GM18520 (cell line): ENCODE measurements around the gene SOX8.

ENCODE experiments used
- ATAC-seq: cut with Tn5 transposase; IDR thresholded peaks from one replicate; pipeline ENCODE4 v1.9.1; 2021; ENCODE audit not compliant: unreplicated experiment

SOX8 gene

DNA sequence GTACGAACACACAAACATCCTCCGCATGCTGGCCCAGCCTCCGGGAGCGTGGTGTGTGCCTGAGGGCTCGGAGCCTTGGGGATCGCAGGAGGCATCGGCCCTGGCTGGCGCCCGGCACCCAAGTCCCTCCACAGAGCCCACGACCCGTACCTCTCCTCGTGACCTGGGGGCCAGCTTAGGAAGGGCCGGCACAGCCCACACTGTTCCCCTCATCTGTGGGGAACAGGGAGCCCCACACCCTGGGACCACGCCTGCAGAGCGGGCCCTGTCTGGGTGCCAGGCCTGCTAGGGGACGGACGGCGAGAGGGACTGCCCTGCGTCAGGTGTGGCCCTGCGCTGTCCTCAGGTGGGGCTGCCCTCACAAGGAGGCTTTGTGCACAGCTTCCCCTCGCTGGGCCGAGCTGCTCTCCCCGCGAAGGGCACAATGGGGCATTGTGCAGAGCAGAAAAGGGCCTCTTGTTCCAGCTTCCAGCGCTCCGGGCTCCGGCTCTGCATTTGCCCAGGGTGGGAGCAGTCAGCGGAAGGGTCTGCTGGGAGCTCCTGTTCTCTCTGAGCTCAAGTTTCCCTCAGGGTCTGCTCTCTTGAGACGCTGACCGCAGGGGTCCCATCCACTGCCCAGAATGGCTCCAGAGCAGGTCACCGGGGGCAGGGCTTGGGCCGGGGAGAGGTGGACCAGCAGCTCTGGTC lies 9.1 kb upstream of the SOX8 start:
- no peak for ATAC-seq

DNA sequence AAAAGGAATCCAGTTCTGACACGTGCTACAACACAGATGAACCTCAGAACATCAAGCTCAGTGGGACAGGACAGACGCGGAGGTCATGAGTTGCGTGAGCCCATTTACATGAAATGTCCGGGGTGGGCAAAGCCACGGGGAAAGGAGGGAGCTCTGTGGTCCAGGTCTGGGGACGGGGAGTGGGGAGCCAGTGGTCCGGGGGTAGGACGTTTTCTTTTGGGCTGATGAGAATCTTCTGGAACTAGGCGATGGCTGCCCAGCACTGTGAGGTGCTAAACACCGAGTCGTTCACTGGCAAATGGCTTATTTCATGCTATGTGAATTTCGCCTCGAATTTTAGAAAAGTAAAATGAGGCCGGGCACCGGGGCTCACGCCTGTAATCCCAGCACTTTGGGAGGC lies 8.2 kb upstream of the SOX8 start:
- no peak for ATAC-seq

DNA sequence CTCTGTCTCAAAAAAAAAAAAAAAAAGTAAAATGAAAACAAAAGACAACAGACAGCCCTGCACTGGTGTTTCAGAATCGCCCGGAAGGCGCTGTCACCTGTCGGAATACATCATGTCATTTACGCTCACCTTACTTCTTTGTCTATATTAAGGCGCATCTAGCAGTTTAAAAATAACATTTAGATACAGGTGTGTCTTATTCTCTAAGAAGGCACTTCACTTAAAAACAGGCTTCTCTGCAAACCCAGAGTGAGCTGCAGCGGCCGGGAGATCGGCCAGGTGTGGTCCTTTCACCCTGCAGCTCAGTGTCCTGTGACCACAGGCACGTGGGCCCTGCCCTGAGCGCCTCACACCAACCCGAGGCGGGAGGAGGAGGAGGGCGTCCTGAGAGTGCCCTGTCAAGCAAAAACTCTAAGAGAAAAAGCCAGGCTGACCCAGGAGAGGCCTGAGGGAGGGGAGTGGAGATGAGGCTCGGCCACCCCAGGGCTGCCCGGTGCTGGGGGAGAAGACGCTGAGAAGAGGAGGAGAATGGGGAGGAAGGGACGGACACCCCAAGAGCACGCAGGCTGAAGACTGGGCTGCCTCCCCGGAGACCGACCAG lies 7.5 kb upstream of the SOX8 start:
- no peak for ATAC-seq

DNA sequence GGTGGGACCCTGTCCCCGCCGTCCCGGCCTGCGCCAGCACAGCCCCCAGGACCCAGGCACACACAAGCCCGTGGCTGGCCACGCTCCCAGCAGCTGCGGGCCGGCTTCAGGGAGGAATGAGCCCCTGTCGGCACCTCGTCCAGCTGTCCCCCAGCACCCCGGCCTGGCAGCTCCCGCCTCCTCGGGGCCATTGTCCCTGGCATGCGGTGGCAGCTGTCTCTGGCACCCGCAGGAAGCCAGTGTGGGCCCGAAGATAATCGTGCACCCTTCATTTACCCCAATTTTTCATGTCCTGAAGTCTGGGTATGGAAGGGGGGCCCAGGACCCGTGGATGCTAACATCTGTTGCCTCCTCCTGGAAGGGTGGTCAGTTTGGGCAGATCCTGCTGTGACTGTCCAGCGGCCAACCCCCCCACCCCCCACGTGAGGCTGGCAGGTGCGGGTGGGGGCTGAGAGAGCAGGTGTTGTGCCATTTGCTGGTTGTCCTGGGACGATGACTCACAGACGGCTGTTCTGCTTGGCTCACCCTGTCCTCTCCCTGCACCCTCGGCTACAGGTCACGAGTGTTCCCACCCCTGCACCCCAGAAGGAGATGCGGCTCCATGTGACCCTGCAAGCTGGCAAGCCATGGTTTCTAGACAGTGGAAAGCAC lies 6.8 kb upstream of the SOX8 start:
- ATAC-seq = no peak

DNA sequence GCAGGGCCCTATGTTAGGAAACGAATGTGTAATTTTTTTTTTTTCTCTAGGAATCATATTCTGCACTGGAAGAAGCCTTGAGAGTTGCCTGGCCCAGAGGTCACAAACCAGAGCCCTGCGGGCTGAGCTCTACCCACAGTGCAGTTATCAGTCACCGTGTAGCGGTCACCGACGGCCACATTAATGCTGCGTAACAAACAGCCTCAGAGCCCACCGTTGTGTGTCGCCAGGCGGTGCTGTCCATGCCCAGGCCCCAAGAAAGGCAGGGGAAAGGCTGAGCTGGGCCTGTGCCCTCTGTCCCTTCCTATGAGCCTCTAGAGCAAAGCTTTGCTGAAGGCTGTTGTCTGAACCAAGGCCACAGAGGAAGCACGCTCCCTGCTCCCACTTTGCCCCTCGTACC lies 6.3 kb upstream of the SOX8 start:
- no peak for ATAC-seq

DNA sequence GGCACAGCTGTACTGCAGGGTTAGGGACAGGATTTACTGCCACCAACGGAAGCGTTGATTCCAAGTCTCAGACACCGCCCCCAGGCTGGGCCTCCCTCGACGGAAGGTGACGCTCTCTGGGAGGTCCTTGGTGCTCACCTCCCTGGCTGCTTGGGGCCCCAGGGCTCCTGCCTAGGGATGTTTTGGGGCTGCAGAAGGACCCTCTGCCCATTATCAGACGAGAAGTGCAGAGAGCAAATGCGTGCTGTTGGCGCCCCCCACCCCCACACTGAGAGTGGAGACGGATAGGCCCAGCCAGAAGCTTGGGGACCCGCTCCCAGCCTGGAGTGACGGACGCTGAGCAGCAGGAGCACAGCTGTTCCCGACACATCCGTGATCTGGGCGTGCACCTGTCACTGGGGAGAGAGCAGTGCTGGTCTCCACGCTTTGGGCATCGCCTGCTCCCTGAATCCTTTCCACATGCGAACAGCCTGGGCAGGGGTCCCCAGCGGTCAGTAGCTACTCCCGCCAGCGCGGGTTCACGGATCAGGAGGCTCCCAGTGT lies 5.1 kb upstream of the SOX8 start:
- ATAC-seq = no peak

DNA sequence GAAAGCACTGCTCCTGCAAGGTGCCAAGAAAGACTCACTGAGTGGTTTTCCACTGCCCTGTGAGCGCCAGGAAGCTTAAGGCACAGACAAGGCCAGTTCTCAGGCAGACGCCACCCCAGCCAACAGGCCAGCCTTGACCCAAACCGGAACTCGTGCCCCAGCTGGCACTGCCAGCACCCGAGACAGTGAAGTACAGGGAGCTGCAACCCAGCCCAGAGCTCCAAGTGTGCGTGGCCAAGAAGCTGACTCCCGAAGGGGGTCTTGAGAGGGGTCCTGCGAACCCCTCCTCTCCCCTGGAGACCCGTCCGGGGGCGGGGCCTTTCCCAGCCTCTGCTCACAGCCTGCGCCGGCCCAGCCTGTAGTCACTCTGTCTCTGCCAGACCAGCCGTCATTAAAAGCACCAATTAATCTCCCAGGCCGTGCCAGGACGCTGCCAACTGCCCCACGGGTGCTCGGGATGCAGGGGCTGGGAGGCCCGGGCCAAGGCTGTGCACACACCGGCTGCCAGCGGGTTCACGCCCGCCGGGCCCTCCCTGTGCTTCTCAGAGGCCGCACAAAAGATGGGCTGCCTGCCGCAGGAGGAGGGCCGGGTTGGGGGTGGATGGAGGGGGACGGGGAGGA lies 4.4 kb upstream of the SOX8 start:
- no peak for ATAC-seq

DNA sequence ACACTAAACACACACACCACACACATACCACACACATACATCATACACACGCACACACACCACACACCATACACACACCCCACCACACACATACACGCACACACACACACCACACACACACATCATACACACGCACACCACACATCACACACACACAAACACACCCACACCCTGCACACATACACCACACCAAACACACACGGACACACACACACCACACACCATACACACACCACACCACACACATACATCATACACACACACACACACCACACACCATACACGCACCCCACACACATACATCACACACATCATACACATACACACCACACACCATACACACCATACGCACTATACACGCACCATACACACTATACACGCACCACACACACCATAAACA lies 3.7 kb upstream of the SOX8 start:
- no peak for ATAC-seq

DNA sequence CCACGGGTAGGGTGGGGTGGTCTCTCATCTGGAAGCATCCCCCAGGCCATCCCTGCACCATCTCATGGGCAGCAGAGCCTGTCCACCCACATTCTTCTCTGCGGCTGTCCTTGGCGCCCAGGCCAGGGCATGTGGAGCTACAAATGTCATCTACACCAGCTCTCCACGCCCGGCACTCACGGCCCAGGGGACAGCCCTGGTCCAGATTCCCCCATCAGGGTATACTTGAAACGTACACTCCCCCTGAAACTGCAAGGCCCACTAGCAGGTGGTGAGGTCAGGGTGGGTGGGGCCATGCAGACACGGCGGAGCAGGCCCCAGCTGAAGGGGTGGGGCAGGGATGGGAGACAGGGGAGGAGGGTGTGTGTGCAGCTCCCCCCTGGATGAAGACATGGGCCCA lies 3.2 kb upstream of the SOX8 start:
- no peak for ATAC-seq

DNA sequence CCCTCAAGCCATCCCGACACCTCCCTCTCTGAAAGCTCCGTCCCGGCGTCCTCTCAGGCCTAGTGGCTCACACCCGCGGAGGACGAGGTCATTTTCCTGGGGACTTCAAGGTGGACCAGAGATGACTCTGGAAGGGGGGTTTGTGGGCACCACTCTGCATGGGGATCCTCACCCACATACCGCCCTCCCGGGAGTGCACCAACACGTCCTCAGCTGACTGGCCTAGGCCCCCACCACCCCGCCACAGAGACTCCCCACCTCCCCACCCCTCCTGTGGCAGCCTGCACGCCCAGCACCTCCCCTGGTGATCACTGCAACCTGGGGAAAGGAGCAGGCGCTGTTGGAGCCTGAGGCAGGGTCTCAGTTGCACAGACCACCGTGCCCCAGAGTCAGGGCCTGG lies 2.4 kb upstream of the SOX8 start:
- no peak for ATAC-seq

DNA sequence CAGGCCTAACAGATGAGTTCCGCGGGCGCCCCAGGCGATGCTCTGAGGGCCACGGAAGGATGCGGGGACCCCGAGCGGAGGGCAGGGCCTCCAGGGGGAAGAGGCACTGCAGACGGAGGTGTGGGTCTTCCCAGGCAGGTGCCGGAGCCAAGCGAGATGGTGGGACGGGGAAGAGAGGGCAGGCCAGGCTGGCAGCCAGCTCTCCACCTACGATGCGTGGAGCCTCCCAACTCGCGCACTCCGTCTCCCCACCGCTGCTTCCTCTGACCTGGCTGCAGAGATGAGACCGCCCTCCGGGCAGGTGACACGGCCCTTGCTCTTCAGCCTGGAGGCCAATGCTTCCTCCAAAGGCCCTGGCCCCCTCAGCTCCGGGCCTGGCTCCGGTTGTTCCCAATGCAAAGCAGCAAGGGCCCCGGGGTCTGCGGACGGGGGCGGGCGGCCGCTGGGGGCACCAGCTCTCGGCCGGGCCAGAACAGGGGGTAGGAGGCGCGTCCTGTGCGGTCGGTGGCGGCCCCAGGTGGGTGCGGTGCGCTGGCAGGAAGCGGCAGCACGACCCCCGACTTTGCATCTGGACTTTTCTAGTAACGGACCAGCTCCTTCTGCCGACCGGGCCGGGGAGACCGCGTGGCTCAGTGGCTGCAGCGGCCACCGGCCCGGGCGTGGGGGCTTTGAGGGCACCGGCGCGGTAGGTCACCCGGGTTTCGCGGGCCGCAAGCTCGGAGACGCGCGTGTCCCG lies 1.5 kb upstream of the SOX8 start:
- ATAC-seq = no peak

DNA sequence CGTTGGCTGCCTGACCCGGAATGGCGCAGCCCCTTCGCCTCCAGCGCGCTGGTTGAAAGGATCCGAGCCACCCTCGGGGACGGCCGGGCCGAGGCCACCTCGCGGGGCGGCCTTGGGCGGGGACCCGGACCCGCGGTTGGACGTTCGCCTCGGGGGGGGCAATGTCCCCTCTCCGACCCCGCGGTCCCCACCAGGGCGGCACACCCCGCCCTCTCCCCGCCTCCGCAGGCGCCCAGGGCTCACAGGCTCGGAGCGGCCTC lies 1.0 kb upstream of the SOX8 start:
- no peak for ATAC-seq

DNA sequence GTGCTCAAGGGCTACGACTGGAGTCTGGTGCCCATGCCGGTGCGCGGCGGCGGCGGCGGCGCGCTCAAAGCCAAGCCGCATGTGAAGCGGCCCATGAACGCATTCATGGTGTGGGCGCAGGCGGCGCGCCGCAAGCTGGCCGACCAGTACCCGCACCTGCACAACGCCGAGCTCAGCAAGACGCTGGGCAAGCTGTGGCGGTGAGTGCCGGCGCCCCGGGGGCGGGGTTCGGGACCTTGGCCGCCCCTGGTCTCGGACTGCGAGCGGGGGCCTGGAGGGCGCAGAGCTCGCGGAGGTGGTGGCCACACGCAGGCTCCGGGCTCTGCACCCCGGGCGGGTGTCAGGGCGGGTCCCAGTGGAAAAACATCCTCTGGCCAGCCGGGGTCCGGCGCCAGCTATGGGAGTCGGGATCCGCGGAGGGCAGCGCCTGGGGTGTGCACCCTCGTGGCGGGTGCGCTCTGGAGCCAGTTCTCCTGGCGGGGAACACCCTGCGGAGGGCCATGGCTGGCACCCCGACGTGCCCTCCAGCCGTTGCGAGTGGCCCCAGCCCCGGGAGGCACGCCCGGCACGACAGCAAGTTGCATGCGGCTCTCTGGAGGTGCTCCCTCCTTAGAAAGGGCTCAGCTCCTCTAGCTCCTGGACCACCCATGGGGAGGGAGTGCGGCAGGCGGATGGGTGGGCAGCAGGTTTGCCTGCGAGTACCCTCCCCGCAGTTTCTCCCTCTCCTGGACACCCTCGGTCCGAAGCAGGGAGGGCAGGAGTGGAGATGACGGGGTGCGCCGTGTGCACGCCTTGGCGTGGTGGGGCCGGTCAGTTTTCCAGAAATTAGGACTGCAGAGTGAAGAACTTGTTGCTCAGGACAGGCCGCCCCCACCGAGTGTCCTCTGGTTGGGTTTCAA lies 824 bp downstream of the SOX8 start:
- no peak for ATAC-seq

DNA sequence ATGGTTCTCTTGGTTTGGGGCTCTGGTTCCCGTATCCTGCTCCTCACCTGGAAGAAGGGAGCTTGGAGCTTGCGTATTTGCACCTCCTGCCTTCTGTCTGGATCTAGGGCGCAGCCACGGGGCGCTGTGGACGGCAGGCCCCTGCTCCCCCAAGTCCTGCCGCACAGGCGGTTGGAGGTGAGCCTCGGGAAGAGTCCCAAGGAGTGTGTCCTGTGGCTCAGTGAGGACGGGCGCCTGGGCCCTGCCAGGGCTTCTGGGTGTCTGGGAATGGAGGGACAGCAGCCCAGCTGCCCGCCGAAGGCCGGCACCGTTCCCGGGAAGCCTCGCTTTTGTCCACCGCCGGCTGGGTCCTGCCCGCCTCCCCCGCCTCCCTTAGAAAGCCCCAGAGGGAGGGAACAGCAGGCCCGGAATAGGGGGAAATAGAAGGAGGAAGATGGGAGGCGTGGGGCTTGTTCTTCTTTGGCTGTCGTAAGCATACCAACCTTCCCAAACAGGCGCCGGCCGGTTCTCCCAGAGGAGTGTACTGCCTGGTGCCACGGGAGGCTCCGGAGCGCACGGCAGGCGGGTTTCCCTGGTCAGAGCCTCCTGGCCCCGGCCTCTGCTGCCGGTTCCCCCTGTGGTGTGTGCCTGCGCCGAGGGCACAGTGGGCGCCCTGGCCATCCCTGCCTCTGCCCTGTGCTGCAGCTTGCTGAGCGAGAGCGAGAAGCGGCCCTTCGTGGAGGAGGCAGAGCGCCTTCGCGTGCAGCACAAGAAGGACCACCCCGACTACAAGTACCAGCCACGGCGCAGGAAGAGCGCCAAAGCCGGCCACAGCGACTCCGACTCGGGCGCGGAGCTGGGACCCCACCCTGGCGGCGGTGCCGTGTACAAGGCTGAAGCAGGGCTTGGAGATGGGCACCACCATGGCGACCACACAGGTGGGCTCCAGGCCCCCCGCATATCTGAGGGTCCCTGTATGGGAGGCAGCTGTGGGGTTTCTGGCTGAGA lies 1.8 kb downstream of the SOX8 start:
- no peak for ATAC-seq

DNA sequence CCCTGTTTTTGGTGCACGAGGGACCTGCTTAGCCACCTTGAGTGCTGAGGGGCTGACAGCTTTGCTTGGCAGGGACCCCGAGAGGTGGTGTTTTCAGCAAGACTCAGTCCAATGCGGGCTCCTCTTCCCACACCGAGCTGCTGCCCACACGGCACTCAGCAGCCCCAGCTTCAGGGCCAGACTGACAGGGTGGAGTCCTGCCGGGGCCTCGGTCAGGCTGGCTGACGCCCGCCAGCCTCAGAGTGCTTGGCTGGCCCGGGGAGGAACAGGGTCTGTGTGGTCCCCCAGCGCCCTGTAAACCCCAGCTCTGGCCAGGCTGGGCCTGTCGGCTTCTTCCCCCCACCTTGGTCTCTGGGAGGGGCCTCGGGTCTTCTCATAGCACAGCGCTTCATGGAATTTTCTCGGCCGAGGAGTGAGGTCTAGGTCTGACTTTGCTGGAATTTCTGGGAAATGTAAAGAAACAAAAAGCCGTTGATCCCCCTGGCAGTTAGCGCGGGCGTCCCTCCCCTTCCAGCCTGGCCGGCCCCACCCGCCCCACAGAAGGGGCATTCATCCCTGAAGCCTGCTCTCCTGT lies 2.6 kb downstream of the SOX8 start:
- ATAC-seq = no peak

DNA sequence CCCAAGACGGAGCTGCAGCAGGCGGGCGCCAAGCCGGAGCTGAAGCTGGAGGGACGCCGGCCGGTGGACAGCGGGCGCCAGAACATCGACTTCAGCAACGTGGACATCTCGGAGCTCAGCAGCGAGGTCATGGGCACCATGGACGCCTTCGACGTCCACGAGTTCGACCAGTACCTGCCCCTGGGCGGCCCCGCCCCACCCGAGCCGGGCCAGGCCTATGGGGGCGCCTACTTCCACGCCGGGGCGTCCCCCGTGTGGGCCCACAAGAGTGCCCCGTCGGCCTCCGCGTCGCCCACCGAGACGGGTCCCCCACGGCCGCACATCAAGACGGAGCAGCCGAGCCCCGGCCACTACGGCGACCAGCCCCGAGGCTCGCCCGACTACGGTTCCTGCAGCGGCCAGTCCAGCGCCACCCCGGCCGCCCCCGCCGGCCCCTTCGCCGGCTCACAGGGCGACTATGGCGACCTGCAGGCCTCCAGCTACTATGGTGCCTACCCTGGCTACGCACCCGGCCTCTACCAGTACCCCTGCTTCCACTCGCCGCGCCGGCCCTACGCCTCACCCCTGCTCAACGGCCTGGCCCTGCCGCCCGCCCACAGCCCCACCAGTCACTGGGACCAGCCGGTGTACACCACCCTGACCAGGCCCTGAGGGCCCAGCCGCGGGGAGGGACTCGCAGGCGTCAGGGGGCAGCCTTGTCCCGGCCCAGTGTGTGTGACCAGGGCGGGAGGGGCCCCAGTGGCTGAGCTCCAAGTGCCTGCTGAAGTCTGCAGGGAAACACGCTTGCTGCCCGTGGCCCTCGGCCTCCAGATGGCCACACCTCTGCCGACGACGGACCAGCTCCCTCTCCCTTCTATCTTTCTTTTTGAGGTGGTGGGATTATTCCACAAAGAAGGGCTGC lies 3.4 kb downstream of the SOX8 start:
- no peak for ATAC-seq

DNA sequence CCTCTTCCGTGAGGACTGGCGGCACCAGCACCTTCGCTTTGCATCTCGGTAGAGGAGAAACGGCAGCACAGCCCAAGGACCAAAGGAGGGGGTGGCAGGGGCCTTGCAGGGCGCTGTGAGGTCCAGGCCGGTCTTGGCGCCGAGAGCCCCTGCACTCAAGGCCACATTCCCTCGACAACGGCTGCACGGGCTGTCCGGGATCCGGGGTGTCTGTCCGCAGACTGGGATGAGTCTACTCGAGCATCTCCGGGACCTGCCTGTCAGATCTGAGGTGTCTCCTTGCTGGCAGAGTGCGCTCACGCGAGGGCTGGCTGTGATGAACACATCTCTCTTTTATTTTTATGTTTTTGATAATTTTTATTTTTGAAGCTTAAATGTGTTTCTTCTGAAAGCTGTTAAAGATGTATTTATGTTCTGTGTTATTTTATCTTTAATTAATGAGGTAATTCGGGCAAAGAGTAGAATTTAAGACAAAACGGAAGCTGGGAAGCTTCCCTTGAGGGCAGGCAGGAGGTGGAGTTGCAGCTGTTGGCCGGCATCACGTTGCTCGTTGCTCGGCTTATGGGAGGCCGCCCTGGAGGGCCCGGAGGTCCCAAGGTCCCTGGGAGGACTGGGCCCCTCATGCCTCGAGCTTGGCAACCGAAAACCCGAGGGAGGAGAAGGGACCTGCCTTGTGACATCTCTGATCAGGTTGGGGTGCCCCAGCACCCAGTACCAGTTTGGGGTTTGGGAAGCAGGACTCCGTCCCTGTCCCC lies 4.3 kb downstream of the SOX8 start:
- no peak for ATAC-seq
